Endodermal cell (in vitro differentiated cells): ENCODE data around the gene P2RX2. TPM values are rescaled to one million over a fixed set of nuclear protein-coding genes. Genes with fewer than 3 reads are reported as not detected.
"Not testable (repeated sequence)": the region's sequence is repeated elsewhere in the genome, so short reads cannot be mapped to it uniquely, and the experiment has no call there.

ENCODE experiments used
- DNase-seq: peaks from one replicate; pipeline ENCODE4 v3.0.0-alpha.2; 2017
- H3K27ac ChIP-seq: 2 replicates; pipeline ENCODE4 v1.5.1; 2013; ENCODE audit warnings: mild to moderate bottlenecking, low read depth, low read length, moderate library complexity
- H3K27me3 ChIP-seq: 2 replicates; pipeline ENCODE4 v1.6.1; 2013; ENCODE audit warnings: mild to moderate bottlenecking, low read length, moderate library complexity; ENCODE audit not compliant: insufficient read depth, control insufficient read depth, poor library complexity, severe bottlenecking
- H3K36me3 ChIP-seq: 2 replicates; pipeline ENCODE4 v1.7.0; 2013; ENCODE audit warnings: mild to moderate bottlenecking, low read length, moderate library complexity; ENCODE audit not compliant: control insufficient read depth, insufficient read depth
- H3K4me1 ChIP-seq: one replicate; pipeline ENCODE4 v1.7.0; 2013; ENCODE audit warnings: low read length; ENCODE audit not compliant: control insufficient read depth, insufficient read depth
- H3K4me3 ChIP-seq: 2 replicates; pipeline ENCODE4 v1.5.1; 2013; ENCODE audit warnings: mild to moderate bottlenecking, low read length, moderate library complexity
- H3K9ac ChIP-seq: 2 replicates; pipeline ENCODE4 v1.6.1; 2013; ENCODE audit warnings: mild to moderate bottlenecking, low read length, moderate library complexity; ENCODE audit not compliant: poor library complexity, severe bottlenecking; ENCODE audit errors: extremely low read depth
- H3K9me3 ChIP-seq: 2 replicates; pipeline ENCODE4 v1.6.1; 2013; ENCODE audit warnings: mild to moderate bottlenecking, low read length, moderate library complexity; ENCODE audit not compliant: control insufficient read depth
- H3K27ac Mint-ChIP-seq: 2 replicates; pipeline ENCODE4 v1.8.0; 2020; ENCODE audit warnings: mixed read lengths
- H3K27me3 Mint-ChIP-seq: 2 replicates; pipeline ENCODE4 v1.8.0; 2021; ENCODE audit warnings: mild to moderate bottlenecking, mixed read lengths; ENCODE audit not compliant: insufficient read depth
- H3K36me3 Mint-ChIP-seq: 2 replicates; pipeline ENCODE4 v1.8.0; 2020; ENCODE audit warnings: low read depth, mixed read lengths
- H3K4me1 Mint-ChIP-seq: 2 replicates; pipeline ENCODE4 v1.8.0; 2020; ENCODE audit warnings: mixed read lengths
- H3K4me3 Mint-ChIP-seq: 2 replicates; pipeline ENCODE4 v1.8.0; 2020; ENCODE audit warnings: mild to moderate bottlenecking, moderate library complexity, mixed read lengths
- H3K9me3 Mint-ChIP-seq: 2 replicates; pipeline ENCODE4 v1.8.0; 2020; ENCODE audit warnings: mild to moderate bottlenecking, mixed read lengths
- CTCF ChIP-seq: fragments of 200-600 bp; sonication (generic); conservative IDR thresholded peaks from 2 replicates; pipeline ENCODE4 v1.5.0; 2021; ENCODE audit warnings: antibody characterized with exemption, mild to moderate bottlenecking
- WGBS, 2 experiments: methylation state at CpG; one replicate each; pipeline versions ENCODE4 v1.1.5 to v1.1.7; 2013; ENCODE audit warnings: missing lambda C conversion rate in 2 of 2, mixed read lengths in 1 of 2; ENCODE audit not compliant: insufficient coverage in 1 of 2, insufficient read length in 1 of 2; 5-methylcytosine and 5-hydroxymethylcytosine counted together
- total RNA-seq, 2 donors: library from RNA; stranded (reverse); fragmentation: NEBNext Ultra II Directional in 1 of 2; extraction: Animal tissue kit (Norgen Biotek cat#: 25700) in 1 of 2; gene quantifications; 2 replicates in 1 of 2; 3 replicates in 1 of 2; pipeline ENCODE4 v1.2.1, GENCODE V29; 2021

Gene P2RX2
- total RNA-seq, 2 donors from 2014 or later: 0.97 to 2.8 TPM

DNA sequence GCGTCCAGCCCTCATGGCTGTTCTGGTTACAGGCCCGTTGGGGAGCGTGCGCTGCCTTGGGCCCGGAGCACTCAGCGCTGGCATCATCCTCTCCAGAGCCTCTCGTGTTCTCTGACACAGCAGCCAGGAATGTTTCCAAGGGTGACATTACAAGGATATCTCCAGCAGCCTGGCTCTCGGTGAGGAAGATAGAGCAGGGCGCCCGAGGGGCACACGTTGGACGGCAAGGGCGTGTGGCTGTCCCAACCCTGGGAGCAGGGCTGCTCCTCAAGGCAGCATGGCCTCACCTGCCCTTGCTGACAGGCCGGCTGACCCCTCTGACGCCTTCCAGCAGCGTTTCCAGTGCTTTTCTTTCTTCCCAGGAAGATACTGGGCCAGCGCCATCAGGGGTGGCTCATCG, 22.6 kb upstream of the P2RX2 start:
- Mint-ChIP-seq H3K36me3 (no peaks in the 10 kb centered on the region), H3K27ac (no peak overlapping the region), H3K9me3 (peaks cover 6% of the 10 kb centered on the region), H3K27me3 (peaks cover 87% of the 10 kb centered on the region), H3K4me3 (no peak overlapping the region), H3K4me1 (peaks cover 4% of the 10 kb centered on the region)
- H3K36me3 ChIP-seq: no peaks in the 10 kb centered on the region
- no peak for TF ChIP-seq CTCF
- no peak overlapping the region for H3K4me3 ChIP-seq
- H3K4me1 ChIP-seq: no peaks in the 10 kb centered on the region
- H3K27me3 ChIP-seq: peaks cover 76% of the 10 kb centered on the region
- no peaks in the 10 kb centered on the region for H3K9me3 ChIP-seq
- no peak overlapping the region for H3K9ac ChIP-seq
- no peak overlapping the region for H3K27ac ChIP-seq
- 61 to 69% methylated on average over 12 to 18 of the region's 18 CpGs for WGBS, 2 experiments
- peak; percentile 66 for DNase-seq

- Mint-ChIP-seq H3K27ac (no peak overlapping the region), H3K36me3 (no peaks in the 10 kb centered on the region), H3K4me3 (peak overlapping the region; percentile 66), H3K27me3 (peaks cover 84% of the 10 kb centered on the region), H3K9me3 (peaks cover 3% of the 10 kb centered on the region), H3K4me1 (peaks cover 4% of the 10 kb centered on the region)
- Histone ChIP-seq H3K27ac (no peak overlapping the region), H3K36me3 (no peaks in the 10 kb centered on the region), H3K4me3 (peak overlapping the region; percentile 65), H3K4me1 (no peaks in the 10 kb centered on the region), H3K9me3 (no peaks in the 10 kb centered on the region), H3K27me3 (peaks cover 77% of the 10 kb centered on the region), H3K9ac (no peak overlapping the region)
- peak; percentile 79 for DNase-seq
- WGBS, 2 experiments: 7 to 26% methylated on average over 4 to 19 of the region's 58 CpGs
- no peak for TF ChIP-seq CTCF
Measured at GRCh38 chr12:132597333-132598316, 21.0 kb upstream of the P2RX2 start.

- H3K27me3 Mint-ChIP-seq: peaks cover 77% of the 10 kb centered on the region
- not testable (repeated sequence) for H3K4me1 Mint-ChIP-seq, H3K4me3 Mint-ChIP-seq, H3K4me3 ChIP-seq, H3K27ac Mint-ChIP-seq, DNase-seq, H3K4me1 ChIP-seq, H3K27ac ChIP-seq, H3K9me3 ChIP-seq, H3K9me3 Mint-ChIP-seq, H3K36me3 Mint-ChIP-seq, H3K36me3 ChIP-seq, H3K9ac ChIP-seq
- H3K27me3 ChIP-seq: peaks cover 68% of the 10 kb centered on the region
- WGBS, 2 experiments: 81 to 94% methylated on average over 5 to 6 of the region's 6 CpGs
Measured at GRCh38 chr12:132599502-132599901, 19.1 kb upstream of the P2RX2 start.
